Endothelial cell of umbilical vein (primary cell): ENCODE results near the gene SNN. TPM values are rescaled to one million over a fixed set of nuclear protein-coding genes. Genes with fewer than 3 reads are reported as not detected.
A peak's percentile ranks its signal among the peaks of the same experiment; 100 is the strongest.

Experiments
- BruUV-seq: library from RNA; stranded (reverse); fragments of 400-500 nt; replicated peaks from 2 replicates; lab custom pipeline; 2021; lab: Mats Ljungman, UMichigan
- CTCF ChIA-PET: fragments of 300-600, 350-600 bp; sonication (Branson Sonifier 250); formaldehyde crosslinking; loops from one replicate; lab custom pipeline; 2021; ENCODE audit warnings: antibody characterized with exemption, inconsistent platforms; lab: Charles Lee
- POLR2A ChIA-PET: fragments of 300-600, 350-600 bp; sonication (Branson Sonifier 250); formaldehyde crosslinking; loops from one replicate; lab custom pipeline; 2021; ENCODE audit warnings: antibody characterized with exemption, inconsistent platforms; lab: Charles Lee
- DNase-seq: peaks from one replicate; pipeline ENCODE4 v3.0.0-alpha.2; 2011; ENCODE audit warnings: low read depth, low spot score
- FAIRE-seq: peaks from 2 replicates; lab custom pipeline; 2011; peaks lifted over from hg19 to GRCh38; lab: Jason Lieb, UNC
- H2AFZ ChIP-seq: 2 replicates; pipeline ENCODE4 v1.6.0; 2012; ENCODE audit warnings: low read depth, low read length, control low read depth, inconsistent platforms
- H3K27ac ChIP-seq: 2 replicates; pipeline ENCODE4 v1.5.1; 2011; ENCODE audit warnings: low read depth, mild to moderate bottlenecking, control low read depth, low read length, moderate library complexity; ENCODE audit not compliant: insufficient read depth
- H3K27me3 ChIP-seq, 2 experiments: 2 replicates each; pipeline versions ENCODE4 v1.6.0 to v1.6.1; 2011; ENCODE audit warnings: low read length in 2 of 2, mixed read lengths in 1 of 2; ENCODE audit not compliant: control insufficient read depth in 2 of 2, insufficient read depth in 2 of 2
- H3K36me3 ChIP-seq, 2 experiments: 2 replicates in 1 of 2; 3 replicates in 1 of 2; pipeline ENCODE4 v1.5.1; 2011; ENCODE audit warnings: low read length in 2 of 2, mild to moderate bottlenecking in 1 of 2, moderate library complexity in 1 of 2; ENCODE audit not compliant: control insufficient read depth in 2 of 2, insufficient read depth in 2 of 2; ENCODE audit errors: extremely low read depth in 1 of 2
- H3K4me1 ChIP-seq: 3 replicates; pipeline ENCODE4 v1.5.1; 2011; ENCODE audit warnings: mild to moderate bottlenecking, low read length; ENCODE audit not compliant: control insufficient read depth, insufficient read depth; ENCODE audit errors: extremely low read depth
- H3K4me2 ChIP-seq: 2 replicates; pipeline ENCODE4 v1.6.1; 2011; ENCODE audit warnings: low read length, control low read depth, mixed read lengths; ENCODE audit not compliant: insufficient read depth
- H3K4me3 ChIP-seq, 3 experiments: fragments of 200-600 bp in 1 of 3; sonication (generic), shearing (Covaris generic) in 1 of 3; replicated peaks in 1 of 3; 2 replicates each; pipeline ENCODE4 v1.5.1; 2011 to 2016; ENCODE audit warnings: control low read depth in 3 of 3, low read length in 3 of 3, mild to moderate bottlenecking in 2 of 3, inconsistent platforms in 1 of 3, low read depth in 1 of 3, moderate library complexity in 1 of 3; ENCODE audit not compliant: insufficient read depth in 1 of 3
- H3K79me2 ChIP-seq: 2 replicates; pipeline ENCODE4 v1.6.0; 2012; ENCODE audit warnings: low read length, inconsistent platforms; ENCODE audit not compliant: control insufficient read depth, insufficient read depth
- H3K9ac ChIP-seq: replicated peaks from 2 replicates; pipeline ENCODE3; 2011; ENCODE audit warnings: low read length, control low read depth; ENCODE audit not compliant: insufficient read depth; ENCODE audit errors: extremely low read depth
- H3K9me1 ChIP-seq: replicated peaks from 3 replicates; pipeline ENCODE4 v1.6.0; 2011; ENCODE audit warnings: mild to moderate bottlenecking, low read length; ENCODE audit not compliant: control insufficient read depth, insufficient read depth; ENCODE audit errors: extremely low read depth
- H3K9me3 ChIP-seq: replicated peaks from 2 replicates; pipeline ENCODE4 v1.5.1; 2012; ENCODE audit warnings: low read length, inconsistent platforms; ENCODE audit not compliant: control insufficient read depth, insufficient read depth
- H4K20me1 ChIP-seq: replicated peaks from 2 replicates; pipeline ENCODE3; 2011; ENCODE audit warnings: mild to moderate bottlenecking, low read length; ENCODE audit not compliant: control insufficient read depth, insufficient read depth; ENCODE audit errors: extremely low read depth
- CTCF ChIP-seq, 2 donors: IDR thresholded peaks; 1 replicate in 1 of 2; 2 replicates in 1 of 2; pipeline ENCODE4 v1.5.1; 2011; ENCODE audit warnings: low read length in 2 of 2, mild to moderate bottlenecking in 2 of 2, moderate library complexity in 2 of 2, control low read depth in 1 of 2, inconsistent platforms in 1 of 2, low read depth in 1 of 2; ENCODE audit not compliant: insufficient read depth in 1 of 2; ENCODE audit errors: extremely low read depth in 1 of 2
- JUN ChIP-seq: IDR thresholded peaks from 2 replicates; pipeline ENCODE4 v1.6.1; 2011; ENCODE audit warnings: borderline replicate concordance, low read depth; ENCODE audit not compliant: insufficient read length, insufficient read depth
- POLR2A ChIP-seq: IDR thresholded peaks from 2 replicates; pipeline ENCODE4 v1.6.1; 2012; ENCODE audit warnings: low read depth, mild to moderate bottlenecking, control low read depth, low read length
- POLR2AphosphoS5 ChIP-seq: IDR thresholded peaks from 2 replicates; pipeline ENCODE4 v1.6.1; 2012; ENCODE audit warnings: low read depth, mild to moderate bottlenecking, control low read depth, low read length, moderate library complexity; ENCODE audit not compliant: insufficient read depth
- dilution Hi-C: fragments of 300-500 bp; cut with MboI; formaldehyde crosslinking; loops from one replicate; pipeline ENCODE4 v1.15.0; 2019; ENCODE audit warnings: low sequenced_read_pairs; ENCODE audit not compliant: extremely low pct_ligation_motif_present
- intact Hi-C: fragments of 100-400 bp; cut with micrococcal nuclease; formaldehyde crosslinking; loops from one replicate; pipeline ENCODE4 v1.10.0; 2022
- polyA plus RNA-seq, 4 experiments: library from polyadenylated mRNA; depleted of rRNA in 3 of 4; stranded (reverse) in 3 of 4; unstranded in 1 of 4; fragments of >200 nt; gene quantifications; 2 replicates each; pipeline versions ENCODE4 v1.2.1 to v1.2.3, GENCODE V29; 2011 to 2012; ENCODE audit warnings: missing spikeins in 1 of 4
- total RNA-seq: library from RNA; stranded (reverse); gene quantifications from 2 replicates; pipeline ENCODE4 v1.2.3, GENCODE V29; 2021
- TF ChIP-seq, protein P1 (sequence below): IDR thresholded peaks from 2 replicates; pipeline ENCODE4 v1.6.1; 2011; ENCODE audit not compliant: insufficient read depth, insufficient read length

Gene SNN
- total and polyA plus RNA-seq, 2 donors (not counting 3 experiments of a cell fraction or from before 2014, with no cell fraction given), result 17.7 to 24.1 TPM

- ChIA-PET POLR2A (no interaction called here), CTCF (interaction anchor here (0.6 to 3.4 kb wide), 3 partner anchors 40 to 274 kb away, joined by 3 to 11 read pairs (median 7); no protein-coding TSS in a partner anchor)
- Histone ChIP-seq H3K27ac (no peak overlapping the region), H3K4me2 (no peak overlapping the region), H3K9me1 (no peaks in the 10 kb centered on the region), H3K79me2 (no peaks in the 10 kb centered on the region), H3K36me3 (peaks cover 8 to 30% of the 10 kb centered on the region in 2 experiments), H3K9ac (no peak overlapping the region), H3K27me3 (no peaks in the 10 kb centered on the region), H4K20me1 (no peaks in the 10 kb centered on the region), H2AFZ (no peak overlapping the region), H3K4me3 (no peak overlapping the region), H3K4me1 (peaks cover 17% of the 10 kb centered on the region), H3K9me3 (no peaks in the 10 kb centered on the region)
- dilution Hi-C loops (no loop called here), intact Hi-C loops (no loop called here)
- BruUV-seq, result no TSS peak
- TF ChIP-seq, protein P1, sequence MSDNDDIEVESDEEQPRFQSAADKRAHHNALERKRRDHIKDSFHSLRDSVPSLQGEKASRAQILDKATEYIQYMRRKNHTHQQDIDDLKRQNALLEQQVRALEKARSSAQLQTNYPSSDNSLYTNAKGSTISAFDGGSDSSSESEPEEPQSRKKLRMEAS, result no peak
- no peak for TF ChIP-seq POLR2A
- TF ChIP-seq CTCF (IDR thresholded peaks at IDR 0.05; ENCODE audit: extremely low read depth in 1 of 2, insufficient read depth in 1 of 2, low read depth in 1 of 2, low read length in 2 of 2), result no peak
- TF ChIP-seq JUN, result no peak
- no peak for TF ChIP-seq POLR2AphosphoS5
- DNase-seq, result peak; percentile 41
- FAIRE-seq, result peak; percentile 55
These were observed 6.7 kb downstream of the SNN start for GRCh38 chr16:11674818-11675560.
